LHCN-M2 (cell line): ENCODE results near the gene PRKG1. TPM values are rescaled to one million over a fixed set of nuclear protein-coding genes. Genes with fewer than 3 reads are reported as not detected.
A peak's percentile ranks its signal among the peaks of the same experiment; 100 is the strongest.

ENCODE experiments used
- DNase-seq: peaks from one replicate; pipeline ENCODE4 v3.0.0-alpha.2; 2012; ENCODE audit warnings: low read depth
- total RNA-seq: library from RNA; depleted of rRNA; stranded (reverse); fragments of >200 nt; gene quantifications from 2 replicates; pipeline ENCODE4 v1.2.3, GENCODE V29; 2014

PRKG1 gene
- total RNA-seq, 1 experiment from 2014 or later = 6.4 TPM

GRCh38 chr10:51918440-51918839 lies 844.2 kb downstream of the PRKG1 start:
- no peak for DNase-seq

GRCh38 chr10:51918884-51919325 lies 844.6 kb downstream of the PRKG1 start:
- DNase-seq = no peak

- no peak for DNase-seq
Measured at GRCh38 chr10:51920672-51921071, 846.4 kb downstream of the PRKG1 start.

GRCh38 chr10:51924359-51924758 lies 850.1 kb downstream of the PRKG1 start:
- DNase-seq = no peak

DNA sequence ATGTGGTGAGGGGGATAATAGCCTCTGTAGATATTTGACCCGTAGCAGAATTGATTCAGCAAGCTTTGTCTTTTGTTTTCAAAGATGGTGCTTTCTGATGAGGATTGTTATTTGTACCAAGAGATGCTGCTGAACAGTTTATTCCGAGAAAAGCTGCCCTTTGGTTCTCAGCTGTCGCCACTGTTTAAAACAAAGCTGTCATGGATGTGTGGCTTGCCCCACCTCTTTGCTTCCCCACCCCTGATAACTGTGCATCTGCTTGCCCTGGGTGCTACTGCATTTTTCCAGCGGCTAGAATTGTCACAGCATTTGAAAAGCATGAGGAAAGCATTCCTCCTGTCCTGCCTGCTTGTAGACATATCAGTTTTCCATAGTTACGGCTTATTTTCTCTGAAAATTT lies 852.0 kb downstream of the PRKG1 start:
- peak; percentile 14 for DNase-seq

- DNase-seq = no peak
Measured at GRCh38 chr10:51928162-51928561, 853.9 kb downstream of the PRKG1 start.

DNA sequence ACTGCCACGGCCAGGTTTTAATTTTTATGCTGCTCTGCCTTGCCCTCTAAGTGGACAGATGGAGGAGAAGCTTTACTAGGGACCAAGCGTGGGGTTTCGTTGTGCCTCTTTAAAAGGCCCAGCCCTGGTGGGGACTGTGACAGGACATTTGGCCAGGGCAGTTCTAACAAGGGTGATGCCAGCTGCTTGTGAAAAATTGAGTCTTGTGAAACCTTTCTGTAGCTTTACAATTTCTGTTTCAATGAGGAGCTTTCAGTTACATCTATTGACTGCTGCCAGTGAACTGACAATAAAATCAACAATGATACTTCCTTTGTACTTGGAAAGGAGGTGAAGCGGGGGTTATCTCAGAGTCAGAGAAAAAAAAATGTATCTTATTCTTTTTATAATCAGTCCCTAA lies 858.2 kb downstream of the PRKG1 start:
- no peak for DNase-seq

- no peak for DNase-seq
Measured at GRCh38 chr10:51934373-51934772, 860.1 kb downstream of the PRKG1 start.

GRCh38 chr10:51935341-51935740 lies 861.1 kb downstream of the PRKG1 start:
- DNase-seq = no peak

DNA sequence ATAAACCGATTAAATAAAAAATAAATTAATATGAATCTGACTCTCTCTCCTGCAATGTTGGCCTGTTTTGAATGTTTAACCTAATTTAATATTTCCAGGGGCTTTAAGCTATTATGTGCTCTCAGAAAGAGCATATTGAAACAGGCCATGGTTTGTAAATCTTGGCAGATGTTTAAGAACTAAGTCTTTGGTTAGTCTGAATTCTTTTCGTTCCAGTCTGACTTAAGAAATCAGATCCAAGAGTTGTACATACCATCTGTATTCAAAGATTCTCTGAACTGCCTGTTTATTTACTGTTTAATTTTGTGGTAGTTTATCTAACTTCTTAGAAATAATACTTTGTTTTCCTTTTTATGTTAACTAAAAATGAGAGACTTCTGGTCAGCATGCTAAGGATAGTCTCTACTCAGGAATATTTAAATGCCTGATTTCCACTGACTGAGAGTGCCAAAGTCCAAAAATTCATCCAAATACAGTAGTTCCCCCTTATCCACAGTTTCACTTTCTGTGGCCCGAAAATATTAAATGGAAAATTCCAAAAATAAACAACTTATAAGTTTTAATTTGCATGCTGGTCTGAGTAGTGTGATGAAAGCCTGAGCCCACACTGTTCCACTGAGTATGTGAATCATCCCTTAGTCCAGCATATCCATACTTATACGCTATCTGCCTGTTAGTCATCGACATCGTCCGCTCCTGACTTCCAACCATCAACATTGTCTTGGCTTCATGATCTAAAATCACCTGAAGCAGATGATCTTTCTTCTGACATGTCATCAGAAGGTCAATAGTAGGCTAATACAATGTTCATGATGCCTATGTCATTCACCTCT lies 863.2 kb downstream of the PRKG1 start:
- peak; percentile 46 for DNase-seq

GRCh38 chr10:51950371-51950995 lies 876.2 kb downstream of the PRKG1 start:
- no peak for DNase-seq

DNA sequence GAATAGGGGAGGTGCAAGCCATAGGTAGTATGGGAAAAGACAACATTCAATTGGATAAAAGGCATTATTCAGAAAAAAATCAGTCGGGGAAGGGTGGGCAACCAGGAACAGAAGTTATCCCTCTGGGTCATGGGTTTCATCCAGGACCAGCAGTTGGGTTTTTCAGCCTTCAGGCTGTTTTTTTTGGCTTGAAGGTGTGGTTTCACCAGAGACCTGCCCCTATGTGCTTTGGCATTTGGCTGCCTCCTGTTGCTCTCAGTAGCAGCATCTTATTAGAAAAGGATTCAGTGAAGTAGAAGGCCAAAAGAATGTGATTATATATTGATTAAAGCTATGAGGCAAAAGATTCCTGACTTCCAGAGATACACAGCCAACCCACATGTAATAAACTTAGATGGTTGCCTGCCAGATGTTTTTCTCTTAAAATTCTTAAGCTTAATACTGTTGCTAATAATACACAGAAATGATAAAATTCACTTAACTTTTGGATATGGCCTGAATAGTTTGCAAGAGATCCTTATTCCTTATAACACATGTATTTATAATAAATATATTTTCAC lies 876.8 kb downstream of the PRKG1 start:
- DNase-seq = no peak

GRCh38 chr10:51951601-51952000 lies 877.3 kb downstream of the PRKG1 start:
- DNase-seq = no peak

DNA sequence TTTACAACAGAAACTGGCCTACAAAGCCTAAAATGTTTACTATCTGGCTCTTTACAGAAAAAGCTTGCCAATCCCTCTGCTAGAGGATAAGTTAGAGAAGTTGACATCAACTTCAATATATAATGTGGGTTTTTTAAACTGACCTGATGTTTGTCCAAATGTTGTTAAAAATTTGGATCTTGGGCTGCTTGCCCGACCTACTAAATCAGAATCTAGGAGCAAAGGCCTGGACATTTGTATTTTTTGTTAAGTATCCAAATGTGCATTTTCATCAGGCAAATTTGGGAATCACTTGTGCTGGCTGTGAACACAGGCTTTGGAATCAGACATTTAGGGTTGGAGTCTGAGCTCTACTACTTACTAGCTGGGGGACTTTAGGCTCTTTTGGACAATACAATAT lies 877.8 kb downstream of the PRKG1 start:
- DNase-seq = no peak

DNA sequence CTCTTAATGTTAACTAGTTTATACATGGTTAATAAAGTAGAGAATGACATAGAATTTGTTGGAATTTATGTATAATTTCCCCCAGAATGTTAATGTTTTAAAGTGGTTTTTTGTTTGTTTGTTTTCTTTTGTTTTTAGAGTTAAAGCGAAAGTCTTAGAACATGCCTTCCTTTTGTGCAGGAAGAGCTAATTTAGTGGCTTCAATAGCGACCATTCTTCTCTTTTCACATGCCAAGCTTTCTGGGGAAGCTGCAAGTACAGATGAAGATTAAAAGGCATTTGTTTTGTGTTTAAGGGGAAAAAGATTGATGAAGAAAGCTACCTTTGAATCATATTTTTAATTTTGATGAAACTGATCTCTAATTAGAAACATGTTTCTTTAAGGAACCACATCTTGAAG lies 881.4 kb downstream of the PRKG1 start:
- no peak for DNase-seq

GRCh38 chr10:51956822-51957221 lies 882.5 kb downstream of the PRKG1 start:
- DNase-seq = no peak

- peak; percentile 70 for DNase-seq
Measured at GRCh38 chr10:51960494-51960895, 886.2 kb downstream of the PRKG1 start.

GRCh38 chr10:51961401-51961800 lies 887.1 kb downstream of the PRKG1 start:
- DNase-seq = no peak

- DNase-seq = no peak
Measured at GRCh38 chr10:51964630-51965029, 890.3 kb downstream of the PRKG1 start.

GRCh38 chr10:51965451-51965850 lies 891.2 kb downstream of the PRKG1 start:
- DNase-seq = no peak

DNA sequence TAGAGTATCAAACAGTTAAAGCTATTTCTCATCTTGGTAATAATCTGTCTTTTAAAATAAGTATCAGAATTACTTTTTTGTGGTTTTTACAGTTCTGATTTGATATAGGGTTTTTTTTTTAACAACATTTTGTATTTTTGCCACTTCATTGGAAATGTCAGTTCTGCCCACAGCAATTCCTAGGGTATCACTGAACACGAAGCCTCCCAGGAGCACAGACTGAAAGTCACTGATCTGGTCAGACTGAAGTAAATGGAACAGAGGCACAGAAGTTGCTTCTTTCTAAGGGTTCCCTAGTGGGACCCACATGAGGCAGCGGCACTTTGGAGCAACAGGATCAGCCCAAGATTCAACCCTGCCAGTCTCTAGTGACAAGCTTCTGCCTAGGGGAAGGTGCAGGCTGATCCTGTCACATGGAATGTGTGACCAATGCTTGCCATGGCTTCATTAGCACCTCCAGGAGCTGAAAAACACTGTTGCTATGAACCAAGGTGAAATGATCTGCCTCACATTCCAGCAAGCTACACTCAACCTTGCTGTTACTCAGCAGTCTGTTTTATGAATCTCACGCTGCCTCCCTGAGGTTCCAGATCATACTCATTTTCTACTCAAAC lies 898.6 kb downstream of the PRKG1 start:
- no peak for DNase-seq

DNA sequence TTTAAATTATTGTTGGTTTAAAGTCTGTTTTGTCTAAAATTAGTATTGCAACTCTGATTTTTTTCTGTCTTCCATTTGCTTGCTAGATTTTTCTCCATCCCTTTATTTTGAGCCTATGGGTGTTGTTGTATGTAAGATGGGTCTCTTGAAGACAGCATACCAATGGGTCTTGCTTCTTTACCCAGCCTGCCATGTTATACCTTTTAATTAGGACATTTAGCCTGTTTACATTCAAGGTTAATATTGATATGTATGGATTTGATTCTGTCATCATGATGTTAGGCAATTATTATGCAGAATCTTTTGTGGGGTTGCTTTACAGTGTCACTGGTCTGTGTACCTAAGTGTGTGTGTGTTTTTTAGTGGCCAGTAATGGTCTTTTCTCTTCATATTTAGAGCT lies 906.5 kb downstream of the PRKG1 start:
- no peak for DNase-seq
